Right lobe of liver (tissue), 4 donors: ENCODE measurements around the gene TTC6.

Source experiments
- POLR2A ChIP-seq: fragments of 450-650 bp; IDR thresholded peaks from one replicate; pipeline ENCODE4 v1.6.1; 2017; ENCODE audit warnings: antibody characterized with exemption, mild to moderate bottlenecking
- TF ChIP-seq, protein P1 (sequence below), 4 donors: fragments of 200-600 bp in 3 of 4; fragments of 450-650 bp in 1 of 4; IDR thresholded peaks; one replicate each; pipeline versions ENCODE4 v1.5.1 to v1.8.0; 2016 to 2022; ENCODE audit warnings: antibody characterized with exemption in 4 of 4, mild to moderate bottlenecking in 2 of 4
- donor health status: DM: no; HTN: no; CAD: no.
- donor health status: DM: no; HTN: no; CAD: no.
- donor health status: DM: no; HTN: yes; CAD: no.

DNA sequence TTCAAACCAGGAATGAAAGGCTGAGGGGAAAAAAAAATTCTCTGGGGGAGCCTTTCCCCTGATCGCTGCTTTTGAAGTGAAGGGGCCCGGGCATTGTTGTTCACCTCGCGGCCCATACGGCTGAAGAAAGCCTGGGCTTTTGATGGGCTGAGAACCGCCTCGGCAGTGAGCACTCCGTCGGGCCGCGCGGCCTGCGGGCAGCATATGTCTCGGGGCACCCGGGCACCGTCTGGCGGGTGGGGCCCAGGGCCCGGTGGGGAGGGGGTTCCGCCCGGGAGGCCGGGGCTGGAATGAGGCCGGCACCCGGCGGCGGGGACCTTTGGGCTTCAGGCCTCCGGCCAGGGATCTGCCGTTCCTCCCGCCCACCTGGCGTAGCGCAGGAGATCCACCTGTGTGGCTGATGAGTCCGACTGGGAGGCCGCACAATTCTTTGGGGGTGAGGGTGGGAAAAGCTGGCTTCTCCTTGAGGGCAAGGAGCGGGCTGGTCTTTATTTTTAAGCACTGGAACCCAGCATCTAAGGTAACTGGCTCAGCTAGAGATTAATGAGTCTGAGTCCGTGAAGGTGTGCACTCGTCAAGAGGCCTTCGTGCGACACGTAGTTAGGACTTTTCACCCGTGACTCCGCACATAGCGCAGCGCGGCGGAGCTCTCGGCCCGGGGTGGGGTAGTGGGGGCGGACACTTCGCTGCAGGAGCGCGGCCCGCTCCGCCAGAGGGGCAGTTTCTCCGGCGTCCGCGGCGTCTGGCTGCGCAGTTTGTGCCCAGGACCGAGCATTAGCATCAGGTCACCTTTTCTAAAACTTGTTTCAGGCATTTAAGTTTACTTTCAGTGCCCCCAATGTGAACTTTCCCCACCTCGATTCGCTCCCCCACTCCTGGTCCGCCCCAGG is 11.0 kb upstream of the TTC6 start:
- TF ChIP-seq, protein P1, sequence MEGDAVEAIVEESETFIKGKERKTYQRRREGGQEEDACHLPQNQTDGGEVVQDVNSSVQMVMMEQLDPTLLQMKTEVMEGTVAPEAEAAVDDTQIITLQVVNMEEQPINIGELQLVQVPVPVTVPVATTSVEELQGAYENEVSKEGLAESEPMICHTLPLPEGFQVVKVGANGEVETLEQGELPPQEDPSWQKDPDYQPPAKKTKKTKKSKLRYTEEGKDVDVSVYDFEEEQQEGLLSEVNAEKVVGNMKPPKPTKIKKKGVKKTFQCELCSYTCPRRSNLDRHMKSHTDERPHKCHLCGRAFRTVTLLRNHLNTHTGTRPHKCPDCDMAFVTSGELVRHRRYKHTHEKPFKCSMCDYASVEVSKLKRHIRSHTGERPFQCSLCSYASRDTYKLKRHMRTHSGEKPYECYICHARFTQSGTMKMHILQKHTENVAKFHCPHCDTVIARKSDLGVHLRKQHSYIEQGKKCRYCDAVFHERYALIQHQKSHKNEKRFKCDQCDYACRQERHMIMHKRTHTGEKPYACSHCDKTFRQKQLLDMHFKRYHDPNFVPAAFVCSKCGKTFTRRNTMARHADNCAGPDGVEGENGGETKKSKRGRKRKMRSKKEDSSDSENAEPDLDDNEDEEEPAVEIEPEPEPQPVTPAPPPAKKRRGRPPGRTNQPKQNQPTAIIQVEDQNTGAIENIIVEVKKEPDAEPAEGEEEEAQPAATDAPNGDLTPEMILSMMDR (IDR thresholded peaks at IDR 0.05): no peak
- TF ChIP-seq POLR2A: no peak
